Measurements from ENCODE around the gene TJAP1.

Gene TJAP1

DNA sequence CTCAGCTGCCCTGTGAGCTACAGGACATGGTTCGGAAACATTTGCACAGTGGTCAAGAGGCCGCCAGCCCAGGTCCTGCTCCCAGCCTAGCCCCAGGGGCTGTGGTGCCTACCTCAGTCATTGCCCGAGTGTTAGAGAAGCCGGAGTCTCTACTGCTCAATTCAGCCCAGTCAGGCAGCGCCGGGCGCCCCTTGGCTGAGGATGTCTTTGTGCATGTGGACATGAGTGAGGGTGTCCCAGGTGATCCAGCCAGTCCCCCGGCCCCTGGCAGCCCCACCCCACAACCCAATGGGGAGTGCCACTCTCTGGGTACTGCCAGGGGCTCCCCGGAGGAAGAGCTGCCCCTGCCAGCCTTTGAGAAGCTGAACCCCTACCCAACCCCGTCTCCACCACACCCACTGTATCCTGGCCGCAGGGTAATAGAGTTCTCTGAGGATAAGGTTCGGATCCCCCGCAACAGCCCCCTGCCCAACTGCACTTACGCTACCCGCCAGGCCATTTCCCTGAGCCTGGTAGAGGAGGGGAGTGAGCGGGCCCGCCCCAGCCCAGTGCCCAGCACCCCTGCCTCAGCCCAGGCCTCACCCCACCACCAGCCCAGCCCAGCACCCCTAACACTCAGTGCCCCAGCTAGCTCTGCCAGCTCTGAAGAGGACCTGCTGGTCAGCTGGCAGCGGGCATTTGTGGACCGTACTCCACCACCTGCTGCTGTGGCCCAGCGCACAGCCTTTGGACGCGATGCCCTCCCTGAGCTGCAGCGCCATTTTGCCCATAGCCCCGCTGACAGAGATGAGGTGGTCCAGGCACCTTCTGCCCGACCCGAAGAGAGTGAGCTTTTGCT, 27.6 kb downstream of the TJAP1 start:
- no peak for DNase-seq (ENCODE audit: low read depth in 2 of 2, low spot score in 1 of 2)

GRCh38 chr6:43505718-43506117, 28.3 kb downstream of the TJAP1 start:
- DNase-seq (ENCODE audit: low read depth in 2 of 2, low spot score in 1 of 2) = no peak

- DNase-seq (ENCODE audit: low read depth in 2 of 2, low spot score in 1 of 2) = no peak
Observed at GRCh38 chr6:43506171-43506570, 28.8 kb downstream of the TJAP1 start.

GRCh38 chr6:43506667-43507471, 29.5 kb downstream of the TJAP1 start:
- peak; percentile 52 to 68 for DNase-seq (ENCODE audit: low read depth in 2 of 2, low spot score in 1 of 2)

- no peak for DNase-seq (ENCODE audit: low read depth in 2 of 2, low spot score in 1 of 2)
Observed at GRCh38 chr6:43508481-43509141, 31.2 kb downstream of the TJAP1 start.

GRCh38 chr6:43509142-43509983, 32.0 kb downstream of the TJAP1 start:
- DNase-seq (ENCODE audit: low read depth in 2 of 2, low spot score in 1 of 2) = no peak

GRCh38 chr6:43509984-43510826, 32.8 kb downstream of the TJAP1 start, which contains the start of gene LRRC73:
Gene LRRC73, minus strand, starts transcription at chr6:43510346. Its CDS starts 561 bp downstream, at chr6:43509785.
- peak; percentile 42 to 55 for DNase-seq (ENCODE audit: low read depth in 2 of 2, low spot score in 1 of 2)

DNA sequence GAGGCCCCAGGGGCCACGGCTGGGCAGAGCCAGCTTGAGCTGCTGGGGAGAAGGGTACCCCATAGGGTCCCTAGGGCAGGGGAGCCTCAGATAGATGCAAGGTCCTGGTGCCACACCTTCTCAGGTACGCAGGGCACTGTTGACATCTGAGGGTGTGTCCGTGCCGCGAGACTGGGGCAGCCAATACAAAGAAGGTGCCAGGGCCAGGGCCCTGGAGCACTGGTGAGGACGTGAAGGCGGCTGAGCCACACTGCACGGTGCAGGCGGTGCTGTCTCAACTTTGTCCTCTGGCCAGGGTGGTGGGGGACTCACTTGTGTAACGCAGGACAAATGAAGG, 33.4 kb downstream of the TJAP1 start:
- no peak for DNase-seq (ENCODE audit: low read depth in 2 of 2, low spot score in 1 of 2)

DNA sequence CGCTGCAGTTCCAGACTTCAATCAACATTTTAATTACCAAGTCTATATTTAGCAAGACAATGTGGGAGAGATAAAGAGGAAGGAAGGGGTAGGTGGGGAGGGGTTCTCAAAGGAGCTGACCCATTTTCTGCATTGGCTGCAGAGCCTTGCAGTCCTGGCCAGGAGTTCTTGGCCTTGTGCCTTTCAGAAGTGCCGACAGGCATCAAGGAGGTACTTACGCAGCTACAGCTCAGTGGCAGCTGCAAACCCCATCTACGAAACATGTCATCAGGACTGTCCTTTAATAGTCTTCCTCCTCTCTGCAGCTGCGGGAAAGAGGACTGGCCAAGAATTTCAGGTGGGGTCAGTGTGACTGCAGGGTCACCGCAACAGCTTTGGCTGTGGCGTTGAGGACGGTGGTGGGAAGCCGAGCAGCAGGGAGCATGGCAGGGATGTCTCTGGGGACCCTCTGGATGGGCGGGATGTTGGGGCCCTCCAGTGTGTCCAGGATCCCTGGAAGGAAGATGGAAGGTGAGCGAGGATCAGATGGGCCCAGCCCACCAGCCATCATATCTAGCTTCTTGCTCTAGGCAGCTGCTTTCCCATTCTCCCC, 34.5 kb downstream of the TJAP1 start:
- DNase-seq (ENCODE audit: low read depth in 2 of 2, low spot score in 1 of 2) = no peak

DNA sequence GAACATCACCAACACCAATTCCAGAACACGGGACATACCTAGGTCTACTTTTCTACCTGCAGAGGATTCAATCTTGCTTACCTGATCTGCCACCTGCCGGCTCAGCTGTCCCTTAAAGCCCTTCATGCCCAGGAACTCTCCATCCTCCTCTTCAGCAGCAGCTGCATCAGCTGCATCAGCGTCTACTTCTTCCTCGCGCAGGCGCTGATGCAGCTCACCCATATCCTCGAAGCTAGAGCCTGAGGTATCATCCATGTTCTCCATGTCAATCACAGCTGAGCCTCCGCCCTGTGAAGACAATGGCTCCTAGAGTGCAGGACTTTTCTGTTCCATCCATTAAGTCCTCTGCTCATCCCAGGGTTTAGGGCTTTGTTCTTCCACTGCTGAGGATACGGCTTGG, 38.4 kb downstream of the TJAP1 start:
- no peak for DNase-seq (ENCODE audit: low read depth in 2 of 2, low spot score in 1 of 2)

- no peak for DNase-seq (ENCODE audit: low read depth in 2 of 2, low spot score in 1 of 2)
Observed at GRCh38 chr6:43516367-43516696, 39.0 kb downstream of the TJAP1 start.

GRCh38 chr6:43516697-43517504, 39.5 kb downstream of the TJAP1 start, which contains the start of the genes POLR1C and YIPF3:
Gene POLR1C, plus strand, starts transcription at chr6:43517089. Its CDS starts 21 bp downstream, at chr6:43517110.
Gene YIPF3, minus strand, starts transcription at chr6:43516926. Its CDS starts 119 bp downstream, at chr6:43516807.
- peak; percentile 94 to 96 for DNase-seq (ENCODE audit: low read depth in 2 of 2, low spot score in 1 of 2)

- no peak for DNase-seq (ENCODE audit: low read depth in 2 of 2, low spot score in 1 of 2)
Observed at GRCh38 chr6:43517505-43518357, 40.4 kb downstream of the TJAP1 start.

- DNase-seq (ENCODE audit: low read depth in 2 of 2, low spot score in 1 of 2) = no peak
Observed at GRCh38 chr6:43520097-43520496, 42.7 kb downstream of the TJAP1 start.

GRCh38 chr6:43521836-43522235, 44.5 kb downstream of the TJAP1 start:
- DNase-seq (ENCODE audit: low read depth in 2 of 2, low spot score in 1 of 2) = no peak

DNA sequence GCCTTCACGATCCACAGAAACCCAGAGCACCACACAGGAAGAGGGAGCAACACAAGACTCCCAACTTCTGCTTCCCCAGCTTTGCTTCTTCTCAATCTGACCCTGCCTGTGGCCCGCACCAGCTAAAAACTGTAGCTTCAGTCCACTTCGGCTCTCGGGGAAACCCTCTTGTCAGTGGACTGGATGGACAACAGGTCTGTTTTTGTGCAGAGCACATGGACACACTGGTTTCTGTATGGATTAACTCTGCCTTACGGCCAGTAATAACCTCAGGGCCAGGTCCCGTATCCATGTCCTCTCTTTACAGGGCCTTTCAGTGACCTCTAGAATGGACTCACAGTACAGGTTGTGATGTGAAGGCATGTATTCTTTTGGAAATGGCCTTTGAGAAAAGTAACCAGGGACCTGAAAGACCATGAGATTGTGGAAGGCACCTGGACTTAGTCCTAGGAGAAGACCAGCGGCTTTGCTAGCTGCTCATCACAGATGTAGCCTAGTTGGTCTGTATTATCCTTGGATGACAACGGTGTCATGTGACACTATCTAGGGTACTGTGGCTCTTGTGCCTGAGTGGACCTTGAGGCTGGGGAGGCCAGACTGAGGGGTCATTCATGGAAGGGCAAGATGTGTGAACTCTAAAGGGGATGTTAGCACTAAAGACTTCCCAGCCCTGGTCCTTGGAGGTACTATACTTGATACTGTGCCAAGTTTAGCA, 45.3 kb downstream of the TJAP1 start:
- no peak for DNase-seq (ENCODE audit: low read depth in 2 of 2, low spot score in 1 of 2)

- no peak for DNase-seq (ENCODE audit: low read depth in 2 of 2, low spot score in 1 of 2)
Observed at GRCh38 chr6:43523284-43523683, 45.9 kb downstream of the TJAP1 start.
